ENCODE measurements around the gene CDH4. TPM values are rescaled to one million over a fixed set of nuclear protein-coding genes. Genes with fewer than 3 reads are reported as not detected.

Gene CDH4
- total and polyA plus RNA-seq, 9 of the 15 experiments (the other 6 are each of a cell fraction or from before 2014, with no cell fraction given): 0.04 TPM; not detected in 8

- intact Hi-C loops (cut with micrococcal nuclease): no loop called here
- no peak for FAIRE-seq
- in situ Hi-C loops (cut with MboI): no loop called here
- TF ChIP-seq ZNF253 (CRISPR knock-in tag; conservative IDR thresholded peaks at IDR 0.05): no peak
- TF ChIP-seq NR2F6 (CRISPR knock-in tag; IDR thresholded peaks at IDR 0.05): no peak
- no peak for TF ChIP-seq ZNF785 (CRISPR knock-in tag; IDR thresholded peaks at IDR 0.05)
- TF ChIP-seq KDM2B (CRISPR knock-in tag; IDR thresholded peaks at IDR 0.05): no peak
- TF ChIP-seq KAT7 (CRISPR knock-in tag; IDR thresholded peaks at IDR 0.05; ENCODE audit: borderline replicate concordance): no peak
- TF ChIP-seq ZNF232 (CRISPR knock-in tag; IDR thresholded peaks at IDR 0.05): no peak
- no peak for TF ChIP-seq ATF7 (IDR thresholded peaks at IDR 0.05)
- TF ChIP-seq EZH2 (IDR thresholded peaks at IDR 0.05; ENCODE audit: borderline replicate concordance, low read depth, low read length): no peak
- no peak for TF ChIP-seq SP1 (CRISPR knock-in tag; IDR thresholded peaks at IDR 0.05)
- TF ChIP-seq ARNT (IDR thresholded peaks at IDR 0.05): no peak
- no peak for TF ChIP-seq ZNF512 (tag; IDR thresholded peaks at IDR 0.05)
- no peak for TF ChIP-seq TFAM (CRISPR knock-in tag; conservative IDR thresholded peaks at IDR 0.05)
- no peak for TF ChIP-seq GABPA (tag; conservative IDR thresholded peaks at IDR 0.05; ENCODE audit: low read depth)
- TF ChIP-seq ZNF165 (CRISPR knock-in tag; IDR thresholded peaks at IDR 0.05; ENCODE audit: borderline replicate concordance): no peak
- no peak for TF ChIP-seq ZNF280B (CRISPR knock-in tag; IDR thresholded peaks at IDR 0.05)
- no peak for TF ChIP-seq PTBP1 (IDR thresholded peaks at IDR 0.05; ENCODE audit: low read depth, low read length)
- no peak for TF ChIP-seq ZKSCAN3 (CRISPR knock-in tag; IDR thresholded peaks at IDR 0.05)
These were observed 395.6 kb downstream of the CDH4 start for GRCh38 chr20:61647702-61648101.

More at GRCh38 chr20:61647702-61648101, 395.6 kb downstream of the CDH4 start:
- no peak overlapping the region for H3K4me3 ChIP-seq
- H2AFZ ChIP-seq (ENCODE audit: low read depth, low read length): no peak overlapping the region
- POLR2A ChIA-PET: interaction anchor here (0.6 kb wide), 2 partner anchors 37 to 167 kb away, joined by 3 read pairs; no protein-coding TSS in a partner anchor
- no peaks in the 10 kb centered on the region for H3K9me3 ChIP-seq (replicated peaks; ENCODE audit: control insufficient read depth, insufficient read depth, low read depth, low read length)
- peaks cover 15 to 73% of the 10 kb centered on the region in 2 experiments for H3K27me3 ChIP-seq (ENCODE audit: control insufficient read depth in 2 of 2, insufficient read depth in 2 of 2, low read length in 2 of 2)
- no peaks in the 10 kb centered on the region for H3K9me1 ChIP-seq (ENCODE audit: control insufficient read depth, insufficient read depth, low read length)
- no peaks in the 10 kb centered on the region for H3K79me2 ChIP-seq (ENCODE audit: control insufficient read depth, insufficient read depth, low read length)
- no peaks in the 10 kb centered on the region for H3K36me3 ChIP-seq (ENCODE audit: control insufficient read depth, insufficient read depth, low read length)
- no peak for DNase-seq (ENCODE audit: extremely low read depth in 1 of 4, low spot score in 3 of 4)
- 1% methylated on average over 8 of the region's 8 CpGs for WGBS (ENCODE audit: insufficient coverage, low coverage, missing lambda C conversion rate)
- H3K4me1 ChIP-seq (replicated peaks in 1 of 2; ENCODE audit: control insufficient read depth in 2 of 2, insufficient read depth in 2 of 2, low read length in 2 of 2): no peaks in the 10 kb centered on the region
- H4K20me1 ChIP-seq (replicated peaks; ENCODE audit: control insufficient read depth, insufficient read depth, low read length): no peaks in the 10 kb centered on the region
- CTCF ChIA-PET (ENCODE audit: low intra/inter-chr PET ratio): no interaction called here
- no peak overlapping the region for H3K9ac ChIP-seq (ENCODE audit: insufficient read depth in 1 of 2, low read depth in 2 of 2, low read length in 2 of 2)
- no peak for ATAC-seq
- no TSS peak for BruUV-seq (replicated peaks)
- H3K27ac ChIP-seq (ENCODE audit: extremely low read depth, low read depth, low read length): no peak overlapping the region
- H3K4me2 ChIP-seq (ENCODE audit: insufficient read depth, low read length): no peak overlapping the region
